Colonic mucosa (tissue), 4 donors: ENCODE results near the gene BBX. TPM values are rescaled to one million over a fixed set of nuclear protein-coding genes. Genes with fewer than 3 reads are reported as not detected.

Experiments used
- DNase-seq: peaks from one replicate; pipeline ENCODE4 v3.0.0-alpha.2; 2020
- H3K27ac ChIP-seq: fragments of 200-600 bp; one replicate; pipeline ENCODE4 v1.8.0; 2021
- H3K27me3 ChIP-seq: fragments of 200-600 bp; one replicate; pipeline ENCODE4 v1.8.0; 2021
- H3K36me3 ChIP-seq: fragments of 200-600 bp; one replicate; pipeline ENCODE4 v1.8.0; 2021
- H3K4me1 ChIP-seq: fragments of 200-600 bp; one replicate; pipeline ENCODE4 v1.8.0; 2021; ENCODE audit warnings: mild to moderate bottlenecking
- H3K4me3 ChIP-seq: fragments of 200-600 bp; one replicate; pipeline ENCODE4 v1.8.0; 2021
- H3K9ac ChIP-seq, 2 donors: one replicate each; pipeline ENCODE4 v1.7.0; 2013; ENCODE audit warnings: control low read depth in 2 of 2, low read depth in 2 of 2, low read length in 2 of 2
- H3K9me3 ChIP-seq: fragments of 200-600 bp; one replicate; pipeline ENCODE4 v1.8.0; 2021
- CTCF ChIP-seq: fragments of 200-600 bp; IDR thresholded peaks from one replicate; pipeline ENCODE4 v1.8.0; 2022; ENCODE audit warnings: antibody characterized with exemption, mild to moderate bottlenecking
- intact Hi-C: fragments of 100-400 bp; cut with DNase I; formaldehyde crosslinking; loops from one replicate; pipeline ENCODE4 v1.14.1; 2022
- total RNA-seq, 2 donors: library from RNA; stranded (reverse); fragmentation: NEBNext Ultra II Directional in 1 of 2; extraction: Animal tissue kit (Norgen Biotek cat#: 25700) in 1 of 2; gene quantifications; one replicate each; pipeline ENCODE4 v1.2.1, GENCODE V29; 2021
- donor health status: healthy.
- donor health status: DM: no; HTN: no; CAD: no.
- donor health status: DM: no; HTN: no; CAD: no.

The BBX gene
- total RNA-seq, 2 donors from 2014 or later = 21.5 to 44.3 TPM

GRCh38 chr3:107767897-107768605, 245.3 kb downstream of the BBX start:
- Histone ChIP-seq H3K4me1 (no peaks in the 10 kb centered on the region), H3K36me3 (no peaks in the 10 kb centered on the region), H3K9me3 (no peaks in the 10 kb centered on the region), H3K27ac (no peak overlapping the region), H3K4me3 (no peak overlapping the region), H3K9ac (no peak overlapping the region), H3K27me3 (no peaks in the 10 kb centered on the region)
- DNase-seq = no peak
- TF ChIP-seq CTCF = no peak
- intact Hi-C loops = no loop called here

- Histone ChIP-seq H3K36me3 (no peaks in the 10 kb centered on the region), H3K27me3 (no peaks in the 10 kb centered on the region), H3K9me3 (no peaks in the 10 kb centered on the region), H3K9ac (no peak overlapping the region), H3K4me1 (no peaks in the 10 kb centered on the region), H3K27ac (no peak overlapping the region), H3K4me3 (no peak overlapping the region)
- no peak for TF ChIP-seq CTCF
- DNase-seq = no peak
- intact Hi-C loops = no loop called here
Observed at GRCh38 chr3:107769882-107770281, 247.1 kb downstream of the BBX start.

GRCh38 chr3:107772016-107772415, 249.3 kb downstream of the BBX start:
- no peak for TF ChIP-seq CTCF
- intact Hi-C loops = no loop called here
- Histone ChIP-seq H3K9me3 (no peaks in the 10 kb centered on the region), H3K4me1 (no peaks in the 10 kb centered on the region), H3K4me3 (no peak overlapping the region), H3K27me3 (no peaks in the 10 kb centered on the region), H3K9ac (no peak overlapping the region), H3K27ac (no peak overlapping the region), H3K36me3 (no peaks in the 10 kb centered on the region)
- DNase-seq = no peak

- no peak overlapping the region for H3K27ac ChIP-seq
- no peaks in the 10 kb centered on the region for H3K27me3 ChIP-seq
- no peak overlapping the region for H3K4me3 ChIP-seq
- no peak for TF ChIP-seq CTCF
- H3K4me1 ChIP-seq = no peaks in the 10 kb centered on the region
- no peak overlapping the region for H3K9ac ChIP-seq
- H3K9me3 ChIP-seq = no peaks in the 10 kb centered on the region
- DNase-seq = no peak
- no peaks in the 10 kb centered on the region for H3K36me3 ChIP-seq
- intact Hi-C loops = no loop called here
Observed at GRCh38 chr3:107775974-107776373, 253.2 kb downstream of the BBX start.

GRCh38 chr3:107781253-107781652, 258.5 kb downstream of the BBX start:
- Histone ChIP-seq H3K36me3 (no peaks in the 10 kb centered on the region), H3K9ac (no peak overlapping the region), H3K9me3 (no peaks in the 10 kb centered on the region), H3K4me1 (no peaks in the 10 kb centered on the region), H3K4me3 (no peak overlapping the region), H3K27ac (no peak overlapping the region), H3K27me3 (no peaks in the 10 kb centered on the region)
- TF ChIP-seq CTCF = no peak
- intact Hi-C loops = no loop called here
- DNase-seq = no peak
